Fibroblast of mammary gland (primary cell): ENCODE results near the gene PHLDB2.
"Not testable (repeated sequence)": the region's sequence is repeated elsewhere in the genome, so short reads cannot be mapped to it uniquely, and the experiment has no call there.

ENCODE experiments used
- DNase-seq: peaks from one replicate; pipeline ENCODE4 v3.0.0-alpha.2; 2010; ENCODE audit warnings: low read depth
- H3K4me3 ChIP-seq: 2 replicates; pipeline ENCODE4 v1.5.1; 2011; ENCODE audit warnings: low read depth, mild to moderate bottlenecking, low read length, moderate library complexity; ENCODE audit not compliant: control insufficient read depth
- CTCF ChIP-seq: conservative IDR thresholded peaks from 2 replicates; pipeline ENCODE4 v1.5.1; 2011; ENCODE audit warnings: low read depth, low read length, inconsistent platforms; ENCODE audit not compliant: control insufficient read depth, insufficient read depth

Gene PHLDB2

GRCh38 chr3:111859061-111859973 lies at the start of gene PHLDB2:
Gene PHLDB2 (plus strand): TSS chr3:111859265. CDS start chr3:111884078, 24,813 bp downstream.
- TF ChIP-seq CTCF, result no peak
- DNase-seq, result peak; percentile 81
- H3K4me3 ChIP-seq, result peak within 1 kb of the TSS; percentile 76

GRCh38 chr3:111810909-111811308 lies 48.2 kb upstream of the PHLDB2 start:
- no peak overlapping the region for H3K4me3 ChIP-seq
- peak; percentile 96 for DNase-seq
- TF ChIP-seq CTCF, result no peak

- DNase-seq, result no peak
- TF ChIP-seq CTCF, result no peak
- H3K4me3 ChIP-seq, result no peak overlapping the region
These were observed 47.3 kb upstream of the PHLDB2 start for GRCh38 chr3:111811811-111812210.

GRCh38 chr3:111812701-111813100 lies 46.4 kb upstream of the PHLDB2 start:
- no peak for TF ChIP-seq CTCF

GRCh38 chr3:111813441-111813840 lies 45.6 kb upstream of the PHLDB2 start:
- no peak for TF ChIP-seq CTCF
- no peak overlapping the region for H3K4me3 ChIP-seq
- DNase-seq, result no peak

More at GRCh38 chr3:111812701-111813100, 46.4 kb upstream of the PHLDB2 start:
- no peak for DNase-seq
- H3K4me3 ChIP-seq, result no peak overlapping the region

- DNase-seq, result no peak
- H3K4me3 ChIP-seq, result no peak overlapping the region
- no peak for TF ChIP-seq CTCF
These were observed 45.1 kb upstream of the PHLDB2 start for GRCh38 chr3:111813979-111814378.

- not testable (repeated sequence) for DNase-seq, H3K4me3 ChIP-seq
These were observed 42.3 kb upstream of the PHLDB2 start for GRCh38 chr3:111816771-111817170.
